Caco-2 (cell line): ENCODE results near the gene PEX3. TPM values are rescaled to one million over a fixed set of nuclear protein-coding genes. Genes with fewer than 3 reads are reported as not detected.
A peak's percentile ranks its signal among the peaks of the same experiment; 100 is the strongest.

ENCODE experiments used
- BruUV-seq: library from RNA; stranded (reverse); fragments of 400-500 nt; replicated peaks from 2 replicates; lab custom pipeline; 2021; lab: Mats Ljungman, UMichigan
- CTCF ChIA-PET: fragments of 300-600 bp; sonication (Branson Sonifier 250); formaldehyde crosslinking; loops from one replicate; lab custom pipeline; 2022; ENCODE audit warnings: antibody characterized with exemption; lab: Charles Lee
- POLR2A ChIA-PET: fragments of 300-600 bp; sonication (Branson Sonifier 250); formaldehyde crosslinking; loops from one replicate; lab custom pipeline; 2022; ENCODE audit warnings: antibody characterized with exemption; lab: Charles Lee
- DNase-seq, 2 experiments: peaks; one replicate each; pipeline versions ENCODE4 v3.0.0 to v3.0.0-alpha.2; 2020 to 2022
- H3K27me3 ChIP-seq: replicated peaks from 2 replicates; pipeline ENCODE4 v1.6.0; 2011; ENCODE audit warnings: low read length; ENCODE audit not compliant: control insufficient read depth, insufficient read depth
- H3K36me3 ChIP-seq: 2 replicates; pipeline ENCODE4 v1.5.1; 2011; ENCODE audit warnings: low read length; ENCODE audit not compliant: control insufficient read depth, insufficient read depth
- H3K4me1 ChIP-seq: fragments of 250-450 bp; sonication (Bioruptor Pico); 2 replicates; pipeline ENCODE4 v1.5.1; 2020; ENCODE audit warnings: mild to moderate bottlenecking
- H3K4me3 ChIP-seq: 2 replicates; pipeline ENCODE4 v1.5.1; 2011; ENCODE audit warnings: low read depth, mild to moderate bottlenecking, control low read depth, low read length
- H3K9me3 ChIP-seq: fragments of 250-450 bp; sonication (Bioruptor Pico); 2 replicates; pipeline ENCODE4 v1.5.1; 2020; ENCODE audit warnings: mild to moderate bottlenecking, moderate library complexity
- H3K27ac Mint-ChIP-seq: one replicate; pipeline ENCODE4 v1.8.0; 2022; ENCODE audit warnings: mixed read lengths; ENCODE audit not compliant: unreplicated experiment
- H3K27me3 Mint-ChIP-seq: one replicate; pipeline ENCODE4 v1.8.0; 2022; ENCODE audit warnings: mixed read lengths; ENCODE audit not compliant: insufficient read depth, unreplicated experiment
- H3K36me3 Mint-ChIP-seq: one replicate; pipeline ENCODE4 v1.8.0; 2022; ENCODE audit warnings: mild to moderate bottlenecking, mixed read lengths; ENCODE audit not compliant: insufficient read depth, unreplicated experiment
- H3K4me1 Mint-ChIP-seq: one replicate; pipeline ENCODE4 v1.8.0; 2022; ENCODE audit warnings: low read depth, mixed read lengths; ENCODE audit not compliant: unreplicated experiment
- H3K4me3 Mint-ChIP-seq: one replicate; pipeline ENCODE4 v1.8.0; 2022; ENCODE audit warnings: mild to moderate bottlenecking, moderate library complexity, mixed read lengths; ENCODE audit not compliant: unreplicated experiment
- H3K9me3 Mint-ChIP-seq: one replicate; pipeline ENCODE4 v1.8.0; 2022; ENCODE audit warnings: mixed read lengths; ENCODE audit not compliant: unreplicated experiment
- CTCF ChIP-seq, 2 experiments: fragments of 200-600 bp in 1 of 2; IDR thresholded peaks; 1 replicate in 1 of 2; 2 replicates in 1 of 2; pipeline versions ENCODE4 v1.5.1 to v1.8.0; 2011 to 2022; ENCODE audit warnings: antibody characterized with exemption in 1 of 2, control low read depth in 1 of 2, inconsistent platforms in 1 of 2, low read depth in 1 of 2, low read length in 1 of 2, mild to moderate bottlenecking in 1 of 2, moderate library complexity in 1 of 2; ENCODE audit not compliant: insufficient read depth in 1 of 2, severe bottlenecking in 1 of 2, unreplicated experiment in 1 of 2
- intact Hi-C: fragments of 100-400 bp; cut with micrococcal nuclease; formaldehyde crosslinking; loops from one replicate; pipeline ENCODE4 v1.10.0; 2022; ENCODE audit not compliant: unreplicated experiment
- total RNA-seq: library from RNA; stranded (reverse); gene quantifications from 2 replicates; pipeline ENCODE4 v1.2.3, GENCODE V29; 2022

The PEX3 gene
- total RNA-seq, 1 experiment from 2014 or later: 44.6 TPM

- intact Hi-C loops: loop anchor here (1.0 kb wide), 2 partner anchors 11 to 24 kb away; partner anchors contain the start of gene FUCA2
- Mint-ChIP-seq H3K27me3 (no peaks in the 10 kb centered on the region), H3K36me3 (peaks cover 16% of the 10 kb centered on the region), H3K4me1 (peaks cover 24% of the 10 kb centered on the region), H3K4me3 (peak overlapping the region; percentile 82), H3K27ac (peak overlapping the region; percentile 82), H3K9me3 (no peaks in the 10 kb centered on the region)
- peak; percentile 56 for DNase-seq
- BruUV-seq: no TSS peak
- Histone ChIP-seq H3K4me1 (peaks cover 67% of the 10 kb centered on the region), H3K27me3 (no peaks in the 10 kb centered on the region), H3K4me3 (no peak overlapping the region), H3K36me3 (no peaks in the 10 kb centered on the region), H3K9me3 (no peaks in the 10 kb centered on the region)
- no peak for TF ChIP-seq CTCF (IDR thresholded peaks at IDR 0.05; ENCODE audit: insufficient read depth in 1 of 2, low read depth in 1 of 2, low read length in 1 of 2, severe bottlenecking in 1 of 2, unreplicated experiment in 1 of 2)
- ChIA-PET CTCF (interaction anchor here (0.7 to 1.1 kb wide), 2 partner anchors 40 to 50 kb away, joined by 3 read pairs; no protein-coding TSS in a partner anchor), POLR2A (interaction anchor here (0.6 to 2.7 kb wide), 5 partner anchors 11 to 308 kb away, joined by 3 to 15 read pairs (median 3); partner anchors contain the start of genes FUCA2 and LTV1)
These were observed 84.6 kb downstream of the PEX3 start for GRCh38 chr6:143535189-143535614.

- H3K4me3 ChIP-seq: peak overlapping the region; percentile 39
- CTCF ChIA-PET: interaction anchor here (0.5 to 0.8 kb wide), 3 partner anchors 25 to 310 kb away, joined by 3 to 7 read pairs (median 3); partner anchors contain the start of gene FUCA2
- no peaks in the 10 kb centered on the region for H3K27me3 ChIP-seq
- POLR2A ChIA-PET: interaction anchor here (0.6 to 2.7 kb wide), 3 partner anchors 25 to 307 kb away, joined by 3 to 15 read pairs (median 3); partner anchors contain the start of genes FUCA2 and LTV1
- no peaks in the 10 kb centered on the region for H3K9me3 Mint-ChIP-seq
- H3K4me1 Mint-ChIP-seq: peaks cover 24% of the 10 kb centered on the region
- peak in 1 of 2 experiments; percentile 59 for DNase-seq
- peaks cover 16% of the 10 kb centered on the region for H3K36me3 Mint-ChIP-seq
- H3K9me3 ChIP-seq: no peaks in the 10 kb centered on the region
- intact Hi-C loops: loop anchor here (2.0 kb wide), 2 partner anchors 38 to 86 kb away; partner anchors contain the start of genes ADAT2 and PEX3
- H3K36me3 ChIP-seq: no peaks in the 10 kb centered on the region
- no peak for TF ChIP-seq CTCF (IDR thresholded peaks at IDR 0.05; ENCODE audit: insufficient read depth in 1 of 2, low read depth in 1 of 2, low read length in 1 of 2, severe bottlenecking in 1 of 2, unreplicated experiment in 1 of 2)
- no TSS peak for BruUV-seq
- peak overlapping the region; percentile 82 for H3K27ac Mint-ChIP-seq
- H3K4me3 Mint-ChIP-seq: peak overlapping the region; percentile 82
- no peaks in the 10 kb centered on the region for H3K27me3 Mint-ChIP-seq
- H3K4me1 ChIP-seq: peaks cover 66% of the 10 kb centered on the region
These were observed 85.9 kb downstream of the PEX3 start for GRCh38 chr6:143536461-143536865.

- Mint-ChIP-seq H3K4me3 (peak overlapping the region; percentile 82), H3K27ac (peak overlapping the region; percentile 84), H3K27me3 (no peaks in the 10 kb centered on the region), H3K36me3 (peaks cover 16% of the 10 kb centered on the region), H3K4me1 (peaks cover 24% of the 10 kb centered on the region), H3K9me3 (no peaks in the 10 kb centered on the region)
- Histone ChIP-seq H3K4me1 (peaks cover 61% of the 10 kb centered on the region), H3K36me3 (no peaks in the 10 kb centered on the region), H3K27me3 (no peaks in the 10 kb centered on the region), H3K9me3 (no peaks in the 10 kb centered on the region), H3K4me3 (peak overlapping the region; percentile 39)
- intact Hi-C loops: loop anchor here (2.0 kb wide), 2 partner anchors 38 to 86 kb away; partner anchors contain the start of genes ADAT2 and PEX3
- TF ChIP-seq CTCF (IDR thresholded peaks at IDR 0.05; ENCODE audit: insufficient read depth in 1 of 2, low read depth in 1 of 2, low read length in 1 of 2, severe bottlenecking in 1 of 2, unreplicated experiment in 1 of 2): peak; percentile 19 to 63
- CTCF ChIA-PET: interaction anchor here (0.7 to 0.8 kb wide), 2 partner anchors 25 to 37 kb away, joined by 3 read pairs; partner anchors contain the start of gene FUCA2
- POLR2A ChIA-PET: interaction anchor here (1.3 to 2.7 kb wide), 2 partner anchors 9 to 26 kb away, joined by 4 to 15 read pairs; partner anchors contain the start of gene FUCA2
- no TSS peak for BruUV-seq
- DNase-seq: peak; percentile 78 to 84
These were observed 86.5 kb downstream of the PEX3 start for GRCh38 chr6:143536866-143537691.
